Activated CD8-positive, alpha-beta memory T cell treated with anti-CD3 and anti-CD28 coated beads for 48 hours (primary cell): ENCODE measurements around the gene PLAC1.

Experiments
- DNase-seq, 3 experiments: peaks; one replicate each; pipeline ENCODE4 v3.0.0-alpha.2; 2020; ENCODE audit warnings: low read depth in 2 of 3, low spot score in 2 of 3

PLAC1 gene

GRCh38 chrX:134658002-134658759 is at the start of gene PLAC1:
PLAC1 (minus strand) TSS chrX:134658471; CDS start chrX:134566682, 91,789 bp downstream.
- no peak for DNase-seq

GRCh38 chrX:134706138-134706537 is 47.9 kb upstream of the PLAC1 start:
- DNase-seq: no peak

- DNase-seq: no peak
These were observed 37.7 kb upstream of the PLAC1 start for GRCh38 chrX:134695999-134696398.

GRCh38 chrX:134694333-134695322 is 36.4 kb upstream of the PLAC1 start:
- DNase-seq: no peak

DNA sequence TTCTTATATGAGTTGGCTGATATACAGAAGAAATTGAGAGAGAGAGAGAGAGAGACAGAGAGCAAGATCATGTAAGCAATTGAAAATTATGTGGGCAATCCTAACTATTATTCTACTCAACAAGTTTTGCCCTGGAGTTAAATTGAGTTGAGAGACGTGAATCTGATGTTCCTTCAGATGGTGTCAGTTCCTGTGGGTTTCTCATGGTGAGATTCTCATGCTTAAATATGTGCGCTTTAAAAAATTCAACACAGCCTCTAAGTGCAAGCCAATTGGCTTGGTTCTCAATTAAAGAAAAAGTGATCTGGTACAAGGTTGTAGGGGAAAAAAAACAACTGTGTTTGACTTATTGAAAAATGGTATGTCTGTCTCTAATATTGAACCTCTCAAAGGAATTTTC is 35.4 kb upstream of the PLAC1 start:
- DNase-seq: no peak

DNA sequence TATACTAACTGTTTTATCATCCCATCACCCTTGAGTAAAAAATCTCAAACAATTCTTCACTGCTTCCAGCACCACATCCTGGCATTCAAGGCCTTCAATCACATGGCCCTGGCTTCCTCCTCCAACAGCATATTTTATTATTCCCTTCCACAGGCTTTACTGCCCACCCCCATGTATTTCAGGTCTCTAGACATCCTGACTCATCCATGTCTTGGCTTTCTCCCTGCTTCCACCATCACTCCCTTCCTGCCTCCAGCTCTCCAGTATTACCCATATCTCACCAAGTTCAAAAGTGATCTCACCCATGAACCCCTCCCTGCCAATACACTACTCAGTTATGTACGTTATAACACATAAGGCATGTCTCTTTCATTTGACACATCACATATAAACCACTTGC is 34.7 kb upstream of the PLAC1 start:
- DNase-seq: no peak

DNA sequence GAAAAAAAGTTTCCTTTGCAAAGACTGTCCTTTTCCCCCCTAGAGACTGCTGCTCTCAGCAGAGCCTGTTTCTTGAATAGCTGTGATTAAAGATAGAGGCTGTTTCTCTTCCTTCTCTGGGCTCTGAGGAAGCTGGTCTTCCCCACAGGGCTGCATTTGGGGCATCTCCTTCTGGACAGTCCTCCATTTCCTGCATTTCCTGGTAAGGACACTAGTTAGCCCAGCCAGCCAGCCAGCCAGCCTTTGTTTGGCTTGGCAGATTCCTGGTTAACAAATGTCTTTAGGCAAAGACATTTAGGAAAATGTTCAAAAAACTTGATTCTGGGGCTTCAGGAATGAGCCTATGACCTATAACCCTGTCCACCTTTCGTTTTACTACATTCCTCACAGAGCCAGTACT is 34.0 kb upstream of the PLAC1 start:
- no peak for DNase-seq

DNA sequence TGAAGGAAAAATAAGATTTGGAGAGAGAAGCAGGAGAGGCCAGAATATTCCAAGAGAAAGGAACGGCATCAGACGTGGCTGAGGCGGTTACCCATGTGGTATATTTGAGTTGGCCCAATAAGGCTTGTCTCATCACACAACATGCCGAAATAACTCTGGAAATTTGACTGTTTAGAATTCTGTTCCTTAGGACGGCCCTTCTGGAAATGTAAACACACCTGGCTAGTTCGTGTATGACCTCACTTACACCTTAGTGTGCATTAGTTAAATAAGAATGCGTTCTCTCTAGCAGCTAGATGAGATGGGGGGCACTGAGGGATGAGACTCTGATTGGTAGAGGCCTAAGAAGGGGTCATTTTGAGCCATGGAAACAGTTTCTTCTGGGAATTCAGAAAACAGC is 33.2 kb upstream of the PLAC1 start:
- no peak for DNase-seq

- DNase-seq: no peak
These were observed 30.6 kb upstream of the PLAC1 start for GRCh38 chrX:134688839-134689238.

DNA sequence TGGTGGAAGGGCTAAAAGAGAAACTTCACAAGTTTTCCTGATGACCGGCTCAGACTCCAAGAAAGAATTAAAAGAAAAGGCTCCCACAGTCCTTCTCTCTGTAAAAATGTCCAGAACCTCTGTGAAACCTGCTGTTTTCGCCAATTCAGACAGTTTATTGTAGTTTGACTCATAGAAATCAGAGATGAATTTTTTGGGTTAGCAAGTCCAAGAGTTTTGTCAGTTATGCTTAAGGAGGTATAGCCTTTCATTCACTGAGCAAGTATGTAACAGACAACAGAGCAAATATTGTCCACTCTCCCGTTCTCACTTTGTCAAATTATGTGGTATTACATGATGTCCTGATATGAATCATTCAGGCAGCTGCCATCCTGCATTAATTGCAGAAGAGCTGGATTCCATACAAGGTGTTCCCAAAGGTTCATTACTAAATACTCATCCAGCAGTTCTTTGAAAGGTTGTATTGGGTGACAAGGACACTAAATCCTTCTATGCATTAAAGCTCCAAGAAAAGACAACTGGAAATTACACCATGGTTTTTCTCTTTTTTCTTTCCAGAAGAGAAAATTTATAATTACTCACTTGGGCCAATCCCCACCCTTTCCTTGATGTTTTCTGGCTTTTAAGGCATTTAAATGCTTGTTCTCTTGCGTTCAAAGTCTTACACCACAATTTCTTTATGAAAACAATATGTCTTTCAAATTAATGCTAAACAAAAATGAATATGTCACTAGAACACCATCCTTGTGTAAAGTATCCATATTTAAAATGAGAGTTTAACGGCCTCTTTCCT is 30.0 kb upstream of the PLAC1 start:
- no peak for DNase-seq

GRCh38 chrX:134685668-134686067 is 27.4 kb upstream of the PLAC1 start:
- no peak for DNase-seq

DNA sequence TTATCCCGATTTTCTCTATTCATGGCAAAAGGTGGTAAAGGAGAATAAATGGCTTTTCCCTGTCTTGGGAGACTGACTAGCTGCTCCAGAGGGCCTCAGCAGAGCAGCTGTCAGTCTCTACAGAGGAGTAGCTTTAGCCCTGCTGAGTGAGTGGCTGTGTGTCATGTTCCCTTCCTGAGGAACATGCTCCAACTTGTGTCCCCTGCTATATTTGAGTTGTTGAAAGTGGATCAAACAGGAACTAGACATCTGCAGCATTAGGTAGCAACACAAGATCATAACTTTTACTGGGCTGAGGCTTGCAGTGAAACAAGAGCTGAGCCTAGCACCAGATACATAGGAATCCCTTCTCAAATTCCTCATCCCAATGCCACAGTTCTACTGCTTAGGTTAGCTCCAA is 26.7 kb upstream of the PLAC1 start:
- no peak for DNase-seq

DNA sequence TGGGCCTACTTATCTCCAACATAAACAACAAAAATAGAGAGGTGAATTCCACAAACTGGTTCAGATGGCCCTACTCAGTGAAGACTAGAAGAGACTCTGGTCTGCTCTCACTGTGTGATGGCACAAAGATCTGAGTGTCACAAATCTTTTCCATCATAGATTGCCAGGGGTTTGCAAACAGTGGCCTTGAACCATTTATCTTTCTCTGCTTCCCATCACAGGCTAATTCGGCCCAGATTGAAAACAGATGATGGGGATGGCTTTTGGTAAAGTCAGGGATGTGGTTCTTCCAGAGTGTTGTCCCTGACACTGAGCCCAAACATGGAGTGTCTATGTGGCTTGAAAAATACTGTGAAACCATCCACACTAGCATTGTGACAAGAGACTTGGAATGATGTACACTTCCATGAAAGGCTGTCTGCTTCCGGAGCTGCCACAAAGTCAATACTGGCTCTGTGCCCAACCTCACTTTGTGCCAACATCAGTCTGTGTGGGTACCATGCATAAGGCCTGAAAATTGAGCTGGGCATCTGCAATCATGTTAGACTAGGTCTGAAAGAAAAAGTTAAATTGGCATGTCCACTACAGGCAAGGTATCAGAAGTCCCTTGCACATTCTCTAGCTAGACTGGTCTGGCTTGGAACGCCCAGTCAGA is 25.2 kb upstream of the PLAC1 start:
- DNase-seq: no peak

DNA sequence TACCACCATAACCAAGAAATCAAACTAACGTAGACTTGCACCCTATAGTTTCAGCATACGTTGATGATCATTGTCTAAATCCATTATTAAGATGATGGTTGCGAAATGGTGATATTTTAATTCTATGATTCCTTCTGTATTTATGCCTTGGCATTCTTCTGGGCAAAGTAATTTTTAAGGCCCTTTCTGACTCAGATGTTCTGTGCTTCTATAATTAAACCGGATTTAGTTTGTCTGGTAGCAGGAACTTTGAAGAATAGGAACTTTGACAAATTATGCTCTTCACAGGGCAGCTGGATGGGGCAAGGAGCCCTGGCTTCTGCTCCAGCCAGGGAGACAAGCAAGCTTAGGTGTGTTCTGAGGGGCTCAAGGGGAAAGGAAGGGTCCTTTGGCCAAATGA is 23.8 kb upstream of the PLAC1 start:
- DNase-seq: no peak

DNA sequence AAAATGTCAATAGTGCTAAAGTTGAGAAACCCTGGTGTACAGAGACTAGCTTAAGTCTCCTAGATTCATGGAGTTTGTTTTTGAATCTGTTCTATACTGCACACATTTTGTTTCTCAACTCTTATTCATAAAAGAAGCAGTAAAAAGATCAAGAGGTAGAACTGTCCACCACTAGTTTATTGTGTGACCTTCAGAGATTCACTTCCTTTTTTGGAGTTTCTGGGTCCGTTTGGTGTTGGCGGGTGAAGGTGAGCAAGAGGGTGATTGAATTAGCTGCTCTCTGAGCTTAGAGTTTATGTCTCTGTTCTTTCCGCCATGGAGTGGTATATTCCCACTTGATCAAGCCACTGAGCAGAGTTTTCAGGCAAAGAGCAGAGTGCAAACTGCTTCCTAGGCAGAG is 21.4 kb upstream of the PLAC1 start:
- DNase-seq: no peak

GRCh38 chrX:134679221-134679620 is 20.9 kb upstream of the PLAC1 start:
- DNase-seq: no peak

- DNase-seq: no peak
These were observed 19.1 kb upstream of the PLAC1 start for GRCh38 chrX:134677332-134677731.

DNA sequence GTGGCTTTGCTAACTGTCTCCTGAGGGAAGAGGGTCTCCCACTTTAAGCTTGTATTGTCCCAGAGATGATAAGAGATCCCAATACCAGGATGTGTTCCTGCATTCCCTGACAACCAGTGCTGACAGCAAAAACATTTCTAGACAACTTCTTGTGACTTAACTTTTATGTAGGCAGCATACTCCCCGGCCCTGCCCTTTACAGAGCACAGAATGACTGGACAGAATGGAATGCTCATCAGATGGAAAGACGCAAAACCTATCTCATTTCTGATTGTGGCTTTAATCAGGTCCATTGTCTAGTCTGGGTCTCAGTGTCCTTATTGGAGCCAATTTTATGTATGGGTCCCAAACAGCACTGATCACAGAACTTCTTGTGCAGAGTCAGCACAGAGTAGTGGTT is 18.2 kb upstream of the PLAC1 start:
- no peak for DNase-seq

DNA sequence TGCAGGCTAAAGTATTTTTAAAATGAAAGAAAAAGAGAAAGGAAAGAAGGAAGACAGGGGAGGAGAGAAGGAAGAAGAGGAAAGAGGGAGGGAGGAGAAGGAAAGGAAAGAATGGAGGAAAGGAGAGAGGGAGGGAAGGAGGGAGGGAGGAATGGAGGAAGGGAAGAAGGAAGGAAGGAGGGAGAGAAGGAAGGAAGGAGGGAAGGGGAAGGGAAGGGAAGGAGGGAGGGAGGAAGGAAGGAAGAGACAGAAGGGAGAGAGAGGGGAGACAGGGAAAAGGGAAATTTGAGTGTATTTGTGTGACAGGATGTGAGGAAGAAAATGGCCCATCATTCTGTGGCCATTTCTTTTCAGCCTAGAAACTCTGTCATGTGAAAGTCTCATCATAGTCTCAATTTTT is 14.9 kb upstream of the PLAC1 start:
- no peak for DNase-seq

- DNase-seq: no peak
These were observed 13.8 kb upstream of the PLAC1 start for GRCh38 chrX:134672101-134672500.

DNA sequence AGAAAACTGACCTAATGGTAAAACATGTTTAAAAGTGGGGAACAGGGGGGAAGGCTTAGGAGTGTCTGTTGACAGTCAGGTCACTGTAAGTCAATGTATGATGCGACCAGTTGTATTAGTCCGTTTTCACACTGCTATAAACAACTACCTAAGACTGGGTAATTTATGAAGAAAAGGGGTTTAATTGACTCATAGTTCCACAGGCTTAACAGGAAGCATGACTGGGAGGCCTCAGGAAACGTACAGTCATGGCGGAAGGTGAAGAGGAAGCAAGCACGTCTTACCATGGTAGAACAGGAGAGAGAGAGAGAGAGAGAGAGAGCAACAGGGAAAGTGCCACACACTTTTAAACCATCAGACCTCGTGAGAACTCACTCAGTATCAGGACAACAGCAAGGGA is 13.0 kb upstream of the PLAC1 start:
- DNase-seq: no peak
